Stimulated activated CD8-positive, alpha-beta memory T cell treated with anti-CD3 and anti-CD28 coated beads, Interleukin-4, amount 100 ng/mL, for 24 hours (primary cell): ENCODE data around the gene EP400.

ENCODE experiments used
- DNase-seq: peaks from one replicate; pipeline ENCODE4 v3.0.0-alpha.2; 2020; ENCODE audit warnings: low read depth

Gene EP400

DNA sequence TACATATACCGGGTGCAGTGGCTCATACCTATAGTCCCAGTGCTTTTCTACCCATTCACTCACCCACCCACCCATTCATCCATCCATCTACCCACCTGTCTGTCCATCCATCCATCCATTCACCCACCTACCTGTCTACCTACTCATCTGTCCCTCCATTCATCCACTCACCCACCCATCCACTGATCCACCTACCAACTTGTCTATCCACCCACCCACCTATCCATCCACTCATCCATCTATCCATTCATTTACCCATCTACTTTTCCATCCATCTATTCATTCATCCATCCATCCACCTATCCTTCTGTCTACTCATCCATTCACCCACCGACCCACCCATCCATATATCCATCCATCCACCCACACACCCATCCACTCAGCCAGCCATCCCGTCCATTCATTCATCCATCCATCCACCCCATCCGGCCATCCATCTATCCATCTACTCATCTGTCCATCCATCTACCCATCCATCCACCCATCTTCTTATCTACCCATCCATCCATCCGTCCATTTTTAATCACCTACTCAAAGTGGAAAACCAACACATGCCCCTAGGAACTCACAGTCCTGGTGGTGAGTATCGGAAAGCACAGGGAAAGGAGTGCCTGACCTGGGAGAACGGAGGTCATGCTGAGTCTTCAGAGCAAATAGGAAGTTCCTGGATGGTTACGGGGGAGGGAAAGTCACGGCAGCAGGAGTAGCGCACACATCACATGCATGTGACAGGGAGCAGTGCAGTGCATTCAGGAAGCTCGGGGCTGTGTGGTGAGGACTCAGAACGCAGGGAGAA is 174.4 kb downstream of the EP400 start:
- no peak for DNase-seq

DNA sequence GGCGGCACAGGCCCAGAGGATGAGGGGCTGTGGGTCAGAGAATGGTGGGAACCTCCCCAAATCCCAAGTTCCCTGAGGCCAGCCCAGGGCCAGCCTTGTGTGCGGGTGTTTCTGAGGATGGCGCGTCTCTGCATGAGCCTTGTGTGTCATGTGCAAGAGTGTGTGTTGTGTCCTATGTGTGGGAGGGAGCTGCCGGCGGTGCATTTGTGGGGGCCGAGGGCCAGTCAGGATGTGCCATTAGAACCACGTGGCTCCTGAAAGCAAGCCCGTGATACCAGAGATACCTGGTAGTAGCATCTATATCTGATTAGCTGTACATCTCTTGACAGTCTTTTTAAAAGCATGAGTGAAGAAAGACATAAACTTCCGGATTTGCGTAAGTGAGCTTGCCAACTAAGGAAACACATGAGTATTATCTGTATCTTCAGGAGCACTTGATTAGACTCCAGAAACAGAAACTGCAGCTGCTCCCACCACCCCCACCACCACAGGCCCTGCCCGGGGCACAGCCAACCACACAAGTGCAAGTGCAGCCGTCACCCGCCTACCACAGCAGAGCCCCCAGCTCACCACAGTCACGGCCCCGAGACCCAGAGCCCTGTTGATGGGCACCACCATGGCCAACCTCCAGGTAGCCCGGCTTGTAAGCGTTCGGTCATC is 175.2 kb downstream of the EP400 start:
- DNase-seq, result no peak

DNA sequence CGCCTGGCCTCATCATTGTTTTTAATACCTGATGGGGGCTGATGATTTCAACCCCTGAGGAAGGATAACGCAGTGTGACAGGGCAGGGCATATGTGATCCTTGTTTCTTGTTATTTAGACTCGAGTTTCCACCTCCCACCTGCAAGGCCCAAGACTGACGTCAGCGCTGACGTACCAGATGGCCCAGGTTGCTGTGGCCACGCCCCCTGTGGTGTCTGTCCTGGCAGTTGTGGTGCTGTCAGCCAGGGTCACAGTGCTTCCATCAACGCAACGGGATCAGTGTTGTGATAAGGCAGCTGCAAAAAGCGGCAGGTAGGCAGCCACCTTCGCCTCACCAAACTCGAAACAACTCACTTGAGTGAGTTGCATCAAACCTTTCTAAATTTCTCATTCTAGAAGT is 176.0 kb downstream of the EP400 start:
- no peak for DNase-seq

DNA sequence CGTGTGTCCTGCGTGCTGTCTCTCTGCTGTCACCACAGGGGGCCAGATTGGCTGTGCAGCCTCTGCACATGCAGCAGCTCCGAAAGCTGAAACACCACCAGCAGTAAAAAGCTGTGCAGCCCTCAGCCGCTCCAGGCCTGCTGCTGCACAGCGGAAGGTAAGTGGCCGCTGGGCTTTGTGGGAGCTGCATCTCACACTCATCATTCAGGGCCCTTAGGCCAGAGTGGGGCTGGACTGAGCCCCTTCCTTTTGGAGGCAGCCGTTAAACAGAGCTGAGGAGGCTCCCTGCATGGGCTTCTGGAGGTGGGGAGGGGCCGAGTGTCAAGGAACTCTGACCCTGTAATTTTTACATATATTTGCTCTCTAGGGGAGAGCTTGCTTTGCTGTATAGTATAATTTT is 177.3 kb downstream of the EP400 start:
- DNase-seq, result no peak

DNA sequence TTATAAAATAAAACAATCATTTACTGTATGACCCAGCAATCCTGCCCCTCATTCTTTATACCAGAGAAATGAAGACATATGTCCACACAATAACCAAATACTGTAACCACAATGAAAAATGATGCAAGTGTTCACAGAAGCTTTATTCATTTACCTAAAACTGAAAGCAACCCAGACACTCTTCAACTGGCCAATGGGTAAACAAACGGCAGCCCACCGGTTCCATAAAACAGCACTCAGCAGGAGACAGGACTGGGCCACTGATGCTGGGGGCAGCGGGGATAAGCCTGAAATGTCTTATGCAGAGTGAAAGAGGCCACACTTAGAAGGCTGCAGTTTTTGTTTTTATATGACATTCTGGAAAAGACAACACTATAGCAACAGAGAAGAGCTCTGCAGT is 179.3 kb downstream of the EP400 start:
- DNase-seq, result no peak

DNA sequence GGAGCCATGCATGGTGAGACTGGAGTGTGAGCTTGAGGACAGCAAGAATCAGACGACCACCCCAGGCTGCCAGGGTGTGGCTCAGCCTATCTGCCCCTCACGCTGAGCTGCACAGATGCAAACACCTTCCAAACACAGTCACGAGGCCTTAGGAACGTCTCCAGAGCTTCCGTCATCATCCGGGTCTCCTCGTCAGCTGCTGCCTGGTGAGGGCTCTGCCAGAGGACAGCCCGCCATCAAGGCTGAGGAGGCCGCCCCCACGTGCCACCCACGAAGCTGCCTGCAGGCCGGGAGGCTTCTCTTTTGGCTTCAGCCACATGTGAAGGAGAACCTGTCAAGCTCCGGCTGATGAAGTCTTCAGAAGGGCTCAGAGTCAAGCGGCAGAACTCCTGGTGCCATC is 180.9 kb downstream of the EP400 start:
- no peak for DNase-seq
